Lung (tissue), 12 donors: ENCODE results near the gene RCL1. TPM values are rescaled to one million over a fixed set of nuclear protein-coding genes. Genes with fewer than 3 reads are reported as not detected.

Experiments used
- ATAC-seq: fragments of 200-7000 bp; cut with Tn5 transposase; one replicate; pipeline ENCODE4 v1.9.1; 2020; ENCODE audit warnings: moderate number of reproducible peaks; ENCODE audit not compliant: insufficient read depth, low FRiP score
- DNase-seq, 3 donors: peaks; one replicate each; pipeline ENCODE4 v3.0.0-alpha.2; 2013 to 2017
- H3K27ac ChIP-seq, 2 donors: one replicate each; pipeline ENCODE4 v1.5.1; 2013; ENCODE audit warnings: mild to moderate bottlenecking in 2 of 2, moderate library complexity in 2 of 2, control low read depth in 1 of 2, inconsistent platforms in 1 of 2, low read depth in 1 of 2, low read length in 1 of 2
- H3K27me3 ChIP-seq, 3 donors: one replicate each; pipeline ENCODE4 v1.5.1; 2013; ENCODE audit warnings: low read length in 2 of 3; ENCODE audit not compliant: control insufficient read depth in 3 of 3, insufficient read depth in 3 of 3
- H3K36me3 ChIP-seq, 4 donors: one replicate each; pipeline ENCODE4 v1.5.1; 2013; ENCODE audit warnings: low read length in 4 of 4, mild to moderate bottlenecking in 1 of 4, moderate library complexity in 1 of 4; ENCODE audit not compliant: control insufficient read depth in 4 of 4, insufficient read depth in 4 of 4
- H3K4me1 ChIP-seq, 5 donors: one replicate each; pipeline ENCODE4 v1.5.1; 2013; ENCODE audit warnings: low read length in 5 of 5, mild to moderate bottlenecking in 2 of 5, moderate library complexity in 1 of 5; ENCODE audit not compliant: control insufficient read depth in 5 of 5, insufficient read depth in 5 of 5
- H3K4me3 ChIP-seq: one replicate; pipeline ENCODE4 v1.5.1; 2013; ENCODE audit warnings: mild to moderate bottlenecking, control low read depth, moderate library complexity
- H3K9ac ChIP-seq, 2 donors: one replicate each; pipeline ENCODE4 v1.5.1; 2013; ENCODE audit warnings: low read length in 2 of 2, control low read depth in 1 of 2; ENCODE audit not compliant: insufficient read depth in 1 of 2
- H3K9me3 ChIP-seq, 4 donors: one replicate each; pipeline ENCODE4 v1.5.1; 2013; ENCODE audit warnings: low read length in 3 of 4, mild to moderate bottlenecking in 1 of 4, moderate library complexity in 1 of 4; ENCODE audit not compliant: control insufficient read depth in 4 of 4, insufficient read depth in 3 of 4
- CTCF ChIP-seq: IDR thresholded peaks from 2 replicates; pipeline ENCODE4 v1.5.1; 2012; ENCODE audit warnings: mild to moderate bottlenecking; ENCODE audit errors: control extremely low read depth, extremely low read depth
- WGBS, 2 donors: extraction: QIAGEN DNeasy Blood & Tissue Kit; methylation state at CpG; one replicate each; pipeline ENCODE4 v1.1.7; 2013; 5-methylcytosine and 5-hydroxymethylcytosine counted together
- polyA plus RNA-seq, 2 donors: library from polyadenylated mRNA; stranded (reverse); fragments of 200-250 nt; gene quantifications; one replicate each; pipeline ENCODE4 v1.2.1, GENCODE V29; 2013
- total RNA-seq, 2 donors: library from RNA; depleted of rRNA in 1 of 2; stranded (reverse); fragments of >200 nt in 1 of 2; gene quantifications; one replicate each; pipeline ENCODE4 v1.2.1, GENCODE V29; 2014 to 2021
- donor health status: control.
- donor health status: control.
- donor health status: Bipolar disorder and iron deficiency.
- donor health status: healthy.
- donor health status: DM: yes; HTN: yes; CAD: no.

RCL1 gene
- total and polyA plus RNA-seq, 4 donors: 14.8 to 62.2 (median 23.4) TPM

DNA sequence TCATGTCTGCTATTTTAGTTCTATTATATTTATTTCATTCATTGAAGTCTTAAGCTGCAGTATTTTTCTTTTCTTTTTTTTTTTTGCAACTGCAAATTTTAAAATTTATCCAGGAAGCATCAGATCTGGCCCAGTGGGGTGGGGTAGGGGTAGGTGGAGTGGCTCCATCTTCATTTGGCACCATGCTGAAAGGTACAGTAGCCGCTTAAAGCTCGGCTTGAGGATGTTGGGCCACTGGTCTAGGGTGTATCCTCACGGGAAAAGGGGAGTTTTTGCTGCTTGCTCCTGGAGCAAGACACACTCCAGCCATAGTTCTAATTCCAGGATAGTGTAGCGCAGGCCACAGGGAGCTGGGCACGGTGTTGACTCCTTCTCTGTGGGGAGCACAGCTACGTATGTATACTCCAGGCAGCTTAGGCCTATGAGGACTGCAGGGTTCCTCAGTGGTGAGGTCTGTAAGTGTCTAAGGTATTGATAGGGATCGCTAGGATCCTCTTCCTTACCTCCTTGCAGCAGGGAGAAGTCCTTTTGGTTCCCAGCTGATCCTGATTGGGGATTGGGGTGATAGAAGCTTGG lies 22.7 kb downstream of the RCL1 start:
- Histone ChIP-seq H3K9me3 (peaks cover 0 to 5% (median 0%) of the 10 kb centered on the region in 4 donors), H3K4me3 (no peak overlapping the region), H3K9ac (no peak overlapping the region), H3K27me3 (no peaks in the 10 kb centered on the region), H3K4me1 (peaks cover 0 to 5% (median 0%) of the 10 kb centered on the region in 5 donors), H3K36me3 (peaks cover 0 to 1% (median 0%) of the 10 kb centered on the region in 4 donors), H3K27ac (peak overlapping the region in 1 of 2 donors; percentile 70)
- no peak for DNase-seq
- 77 to 90% methylated on average over 7 of the region's 7 CpGs for WGBS, 2 donors
- no peak for ATAC-seq
- no peak for TF ChIP-seq CTCF

GRCh38 chr9:4820168-4820567 lies 27.4 kb downstream of the RCL1 start:
- no peak overlapping the region for H3K9ac ChIP-seq
- H3K27me3 ChIP-seq: no peaks in the 10 kb centered on the region
- no peak overlapping the region for H3K27ac ChIP-seq
- no peak for TF ChIP-seq CTCF
- DNase-seq (no peak), ATAC-seq (no peak)
- peaks cover 0 to 10% (median 0%) of the 10 kb centered on the region in 5 donors for H3K4me1 ChIP-seq
- H3K9me3 ChIP-seq: peaks cover 0 to 2% (median 0%) of the 10 kb centered on the region in 4 donors
- WGBS, 2 donors: 56 to 68% methylated on average over 6 of the region's 6 CpGs
- H3K36me3 ChIP-seq: peaks cover 0 to 2% (median under 1%) of the 10 kb centered on the region in 4 donors
- no peak overlapping the region for H3K4me3 ChIP-seq

DNA sequence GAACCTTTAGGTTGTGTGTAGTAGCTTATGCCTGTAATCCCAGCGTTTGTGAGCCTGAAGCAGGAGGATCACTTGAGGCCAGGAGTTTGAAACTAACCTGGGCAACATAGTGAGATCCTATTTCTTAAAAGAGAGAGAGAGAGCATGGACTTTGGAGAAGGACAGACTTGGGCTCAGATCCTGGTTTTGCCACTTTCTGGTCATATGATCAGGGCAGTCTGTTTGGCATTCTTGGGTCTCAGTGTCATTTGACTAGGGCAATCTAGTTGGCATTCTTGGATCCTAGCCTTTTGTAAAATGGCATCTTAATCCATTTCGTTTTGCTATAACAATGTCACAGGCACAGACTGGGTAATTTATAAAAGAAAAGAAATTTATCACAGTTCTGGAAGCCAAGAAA lies 28.4 kb downstream of the RCL1 start:
- WGBS, 2 donors: 87 to 90% methylated on average over 2 of the region's 2 CpGs
- peaks cover 0 to 5% (median 0%) of the 10 kb centered on the region in 5 donors for H3K4me1 ChIP-seq
- H3K4me3 ChIP-seq: no peak overlapping the region
- TF ChIP-seq CTCF: no peak
- no peak overlapping the region for H3K9ac ChIP-seq
- H3K27me3 ChIP-seq: no peaks in the 10 kb centered on the region
- no peak overlapping the region for H3K27ac ChIP-seq
- no peak for ATAC-seq
- DNase-seq: no peak
- H3K36me3 ChIP-seq: peaks cover 0 to 2% (median under 1%) of the 10 kb centered on the region in 4 donors
- H3K9me3 ChIP-seq: no peaks in the 10 kb centered on the region

GRCh38 chr9:4822057-4822456 lies 29.3 kb downstream of the RCL1 start:
- no peak overlapping the region for H3K27ac ChIP-seq
- H3K36me3 ChIP-seq: peaks cover 0 to 2% (median under 1%) of the 10 kb centered on the region in 4 donors
- DNase-seq (no peak), ATAC-seq (no peak)
- no peaks in the 10 kb centered on the region for H3K9me3 ChIP-seq
- H3K4me3 ChIP-seq: no peak overlapping the region
- no peak overlapping the region for H3K9ac ChIP-seq
- no peak for TF ChIP-seq CTCF
- peaks cover 0 to 7% (median 2%) of the 10 kb centered on the region in 5 donors for H3K4me1 ChIP-seq
- no peaks in the 10 kb centered on the region for H3K27me3 ChIP-seq
